WTC11 (cell line): ENCODE results near the gene IQCB1. TPM values are rescaled to one million over a fixed set of nuclear protein-coding genes. Genes with fewer than 3 reads are reported as not detected.

Experiments
- ATAC-seq: fragments of 200-7000 bp; cut with Tn5 transposase; 2 replicates; pipeline ENCODE4 v1.10.0; 2021; ENCODE audit warnings: mild to moderate bottlenecking, moderate library complexity
- CTCF ChIA-PET: fragments of 300-600 bp; sonication (Branson Sonifier 250); formaldehyde crosslinking; loops from one replicate; lab custom pipeline; 2021; ENCODE audit warnings: antibody characterized with exemption; lab: Charles Lee
- POLR2A ChIA-PET: fragments of 350-600 bp; sonication (Branson Sonifier 250); formaldehyde crosslinking; loops from one replicate; lab custom pipeline; 2021; ENCODE audit warnings: antibody characterized with exemption; lab: Charles Lee
- DNase-seq: peaks from one replicate; pipeline ENCODE4 v3.0.0; 2021; ENCODE audit warnings: low spot score
- H3K27ac Mint-ChIP-seq: 2 replicates; pipeline ENCODE4 v1.8.0; 2021; ENCODE audit warnings: mixed read lengths
- H3K27me3 Mint-ChIP-seq: 2 replicates; pipeline ENCODE4 v1.8.0; 2021; ENCODE audit warnings: low read depth, mild to moderate bottlenecking, moderate library complexity, mixed read lengths
- H3K36me3 Mint-ChIP-seq: 2 replicates; pipeline ENCODE4 v1.8.0; 2021; ENCODE audit warnings: mixed read lengths
- H3K4me1 Mint-ChIP-seq: 2 replicates; pipeline ENCODE4 v1.8.0; 2022; ENCODE audit warnings: mixed read lengths
- H3K4me3 Mint-ChIP-seq: 2 replicates; pipeline ENCODE4 v1.8.0; 2021; ENCODE audit warnings: mild to moderate bottlenecking, moderate library complexity, mixed read lengths
- H3K9me3 Mint-ChIP-seq: 2 replicates; pipeline ENCODE4 v1.8.0; 2021; ENCODE audit warnings: mixed read lengths
- CBFB ChIP-seq: sonication (generic); formaldehyde crosslinking; IDR thresholded peaks from 2 replicates; pipeline ENCODE4 v1.8.1; 2022; ENCODE audit warnings: mild to moderate bottlenecking, low read depth, missing genetic modification reagents
- CREB1 ChIP-seq: sonication (generic); formaldehyde crosslinking; IDR thresholded peaks from 2 replicates; pipeline ENCODE4 v1.8.0; 2023; ENCODE audit warnings: mild to moderate bottlenecking, missing genetic modification reagents
- ELF4 ChIP-seq: sonication (generic); formaldehyde crosslinking; IDR thresholded peaks from 2 replicates; pipeline ENCODE4 v1.8.1; 2022; ENCODE audit warnings: low read depth, mild to moderate bottlenecking, moderate library complexity, missing genetic modification reagents
- ETV6 ChIP-seq: sonication (generic); formaldehyde crosslinking; IDR thresholded peaks from 2 replicates; pipeline ENCODE4 v1.8.1; 2022; ENCODE audit warnings: mild to moderate bottlenecking, missing genetic modification reagents
- GTF2I ChIP-seq: fragments of 250-450 bp; sonication (Bioruptor Pico); conservative IDR thresholded peaks from 2 replicates; pipeline ENCODE4 v1.4.0; 2021; ENCODE audit warnings: mild to moderate bottlenecking
- MYBL2 ChIP-seq: sonication (generic); formaldehyde crosslinking; IDR thresholded peaks from 2 replicates; pipeline ENCODE4 v1.8.1; 2023; ENCODE audit warnings: mild to moderate bottlenecking, moderate library complexity, missing genetic modification reagents
- NFATC4 ChIP-seq: fragments of 250-450 bp; sonication (Bioruptor Pico); IDR thresholded peaks from 2 replicates; pipeline ENCODE4 v1.9.0; 2021; ENCODE audit warnings: mild to moderate bottlenecking
- NFE2L1 ChIP-seq: sonication (generic); formaldehyde crosslinking; IDR thresholded peaks from 2 replicates; pipeline ENCODE4 v1.8.1; 2023; ENCODE audit warnings: missing genetic modification reagents
- RELA ChIP-seq: sonication (generic); formaldehyde crosslinking; IDR thresholded peaks from 2 replicates; pipeline ENCODE4 v1.8.1; 2022; ENCODE audit warnings: missing genetic modification reagents, mild to moderate bottlenecking, borderline replicate concordance
- SMAD4 ChIP-seq: sonication (generic); formaldehyde crosslinking; IDR thresholded peaks from 2 replicates; pipeline ENCODE4 v1.8.0; 2022; ENCODE audit warnings: mild to moderate bottlenecking, missing genetic modification reagents
- TEAD1 ChIP-seq: sonication (generic); formaldehyde crosslinking; IDR thresholded peaks from 2 replicates; pipeline ENCODE4 v1.8.0; 2022; ENCODE audit warnings: mild to moderate bottlenecking, missing genetic modification reagents
- TEAD4 ChIP-seq: sonication (generic); formaldehyde crosslinking; IDR thresholded peaks from 2 replicates; pipeline ENCODE4 v1.8.0; 2022; ENCODE audit warnings: mild to moderate bottlenecking, missing genetic modification reagents
- TP53 ChIP-seq: sonication (generic); formaldehyde crosslinking; IDR thresholded peaks from 2 replicates; pipeline ENCODE4 v1.8.1; 2023; ENCODE audit warnings: mild to moderate bottlenecking, missing genetic modification reagents
- ZNF219 ChIP-seq: sonication (generic); formaldehyde crosslinking; IDR thresholded peaks from 2 replicates; pipeline ENCODE4 v1.8.0; 2023; ENCODE audit warnings: missing genetic modification reagents, mild to moderate bottlenecking, borderline replicate concordance
- ZNF416 ChIP-seq: fragments of 250-450 bp; sonication (Bioruptor Pico); IDR thresholded peaks from 2 replicates; pipeline ENCODE4 v1.9.0; 2021; ENCODE audit warnings: mild to moderate bottlenecking, inconsistent platforms
- total RNA-seq: library from RNA; stranded (reverse); gene quantifications from 3 replicates; pipeline ENCODE4 v1.2.3, GENCODE V29; 2021
- TF ChIP-seq, protein P1 (sequence below): fragments of 250-450 bp; sonication (Bioruptor Pico); IDR thresholded peaks from 2 replicates; pipeline ENCODE4 v1.9.0; 2021; ENCODE audit warnings: mild to moderate bottlenecking, borderline replicate concordance
- TF ChIP-seq, protein P2 (sequence below): sonication (generic); formaldehyde crosslinking; IDR thresholded peaks from 2 replicates; pipeline ENCODE4 v1.8.1; 2023; ENCODE audit warnings: mild to moderate bottlenecking, moderate library complexity, missing genetic modification reagents
- TF ChIP-seq, protein P3 (sequence below): sonication (generic); formaldehyde crosslinking; conservative IDR thresholded peaks from 2 replicates; pipeline ENCODE4 v1.8.1; 2022; ENCODE audit warnings: mild to moderate bottlenecking, missing genetic modification reagents
- TF ChIP-seq, protein P4 (sequence below): sonication (generic); formaldehyde crosslinking; IDR thresholded peaks from 2 replicates; pipeline ENCODE4 v1.8.1; 2022; ENCODE audit warnings: low read depth, mild to moderate bottlenecking, moderate library complexity, missing genetic modification reagents, borderline replicate concordance
- TF ChIP-seq, protein P5 (sequence below): sonication (generic); formaldehyde crosslinking; IDR thresholded peaks from 2 replicates; pipeline ENCODE4 v1.8.0; 2023; ENCODE audit warnings: missing genetic modification reagents, mild to moderate bottlenecking, borderline replicate concordance
- TF ChIP-seq, protein P6 (sequence below): sonication (generic); formaldehyde crosslinking; IDR thresholded peaks from 2 replicates; pipeline ENCODE4 v1.8.0; 2022; ENCODE audit warnings: mild to moderate bottlenecking, missing genetic modification reagents
- TF ChIP-seq, protein P7 (sequence below): sonication (generic); formaldehyde crosslinking; IDR thresholded peaks from 2 replicates; pipeline ENCODE4 v1.8.1; 2022; ENCODE audit warnings: mild to moderate bottlenecking, moderate library complexity, missing genetic modification reagents

The IQCB1 gene
- total RNA-seq, 1 experiment from 2014 or later: 30.2 TPM

DNA sequence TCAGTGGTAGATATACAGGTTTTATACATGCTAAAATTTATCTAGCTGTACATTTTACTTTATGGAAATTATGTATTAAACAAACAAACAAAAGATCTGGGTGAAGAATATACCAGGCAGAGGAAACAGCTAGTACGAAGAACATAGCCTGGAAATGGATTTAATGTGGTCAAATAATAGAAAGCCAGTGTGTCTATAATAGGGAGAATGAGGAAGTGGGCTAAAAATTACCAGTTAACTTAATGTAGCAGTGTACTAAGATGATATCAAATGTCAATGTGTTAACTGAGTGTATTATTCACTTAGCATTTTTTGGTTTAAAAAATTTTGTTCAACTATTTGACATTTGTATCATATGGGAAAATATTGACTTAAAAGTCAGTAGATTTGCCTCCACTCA lies 36.6 kb upstream of the IQCB1 start (continued):
- TF ChIP-seq, protein P1, sequence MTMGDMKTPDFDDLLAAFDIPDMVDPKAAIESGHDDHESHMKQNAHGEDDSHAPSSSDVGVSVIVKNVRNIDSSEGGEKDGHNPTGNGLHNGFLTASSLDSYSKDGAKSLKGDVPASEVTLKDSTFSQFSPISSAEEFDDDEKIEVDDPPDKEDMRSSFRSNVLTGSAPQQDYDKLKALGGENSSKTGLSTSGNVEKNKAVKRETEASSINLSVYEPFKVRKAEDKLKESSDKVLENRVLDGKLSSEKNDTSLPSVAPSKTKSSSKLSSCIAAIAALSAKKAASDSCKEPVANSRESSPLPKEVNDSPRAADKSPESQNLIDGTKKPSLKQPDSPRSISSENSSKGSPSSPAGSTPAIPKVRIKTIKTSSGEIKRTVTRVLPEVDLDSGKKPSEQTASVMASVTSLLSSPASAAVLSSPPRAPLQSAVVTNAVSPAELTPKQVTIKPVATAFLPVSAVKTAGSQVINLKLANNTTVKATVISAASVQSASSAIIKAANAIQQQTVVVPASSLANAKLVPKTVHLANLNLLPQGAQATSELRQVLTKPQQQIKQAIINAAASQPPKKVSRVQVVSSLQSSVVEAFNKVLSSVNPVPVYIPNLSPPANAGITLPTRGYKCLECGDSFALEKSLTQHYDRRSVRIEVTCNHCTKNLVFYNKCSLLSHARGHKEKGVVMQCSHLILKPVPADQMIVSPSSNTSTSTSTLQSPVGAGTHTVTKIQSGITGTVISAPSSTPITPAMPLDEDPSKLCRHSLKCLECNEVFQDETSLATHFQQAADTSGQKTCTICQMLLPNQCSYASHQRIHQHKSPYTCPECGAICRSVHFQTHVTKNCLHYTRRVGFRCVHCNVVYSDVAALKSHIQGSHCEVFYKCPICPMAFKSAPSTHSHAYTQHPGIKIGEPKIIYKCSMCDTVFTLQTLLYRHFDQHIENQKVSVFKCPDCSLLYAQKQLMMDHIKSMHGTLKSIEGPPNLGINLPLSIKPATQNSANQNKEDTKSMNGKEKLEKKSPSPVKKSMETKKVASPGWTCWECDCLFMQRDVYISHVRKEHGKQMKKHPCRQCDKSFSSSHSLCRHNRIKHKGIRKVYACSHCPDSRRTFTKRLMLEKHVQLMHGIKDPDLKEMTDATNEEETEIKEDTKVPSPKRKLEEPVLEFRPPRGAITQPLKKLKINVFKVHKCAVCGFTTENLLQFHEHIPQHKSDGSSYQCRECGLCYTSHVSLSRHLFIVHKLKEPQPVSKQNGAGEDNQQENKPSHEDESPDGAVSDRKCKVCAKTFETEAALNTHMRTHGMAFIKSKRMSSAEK (CRISPR knock-in tag): no peak
- TF ChIP-seq, protein P2, sequence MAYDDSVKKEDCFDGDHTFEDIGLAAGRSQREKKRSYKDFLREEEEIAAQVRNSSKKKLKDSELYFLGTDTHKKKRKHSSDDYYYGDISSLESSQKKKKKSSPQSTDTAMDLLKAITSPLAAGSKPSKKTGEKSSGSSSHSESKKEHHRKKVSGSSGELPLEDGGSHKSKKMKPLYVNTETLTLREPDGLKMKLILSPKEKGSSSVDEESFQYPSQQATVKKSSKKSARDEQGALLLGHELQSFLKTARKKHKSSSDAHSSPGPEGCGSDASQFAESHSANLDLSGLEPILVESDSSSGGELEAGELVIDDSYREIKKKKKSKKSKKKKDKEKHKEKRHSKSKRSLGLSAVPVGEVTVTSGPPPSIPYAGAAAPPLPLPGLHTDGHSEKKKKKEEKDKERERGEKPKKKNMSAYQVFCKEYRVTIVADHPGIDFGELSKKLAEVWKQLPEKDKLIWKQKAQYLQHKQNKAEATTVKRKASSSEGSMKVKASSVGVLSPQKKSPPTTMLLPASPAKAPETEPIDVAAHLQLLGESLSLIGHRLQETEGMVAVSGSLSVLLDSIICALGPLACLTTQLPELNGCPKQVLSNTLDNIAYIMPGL (CRISPR knock-in tag): no peak

DNA sequence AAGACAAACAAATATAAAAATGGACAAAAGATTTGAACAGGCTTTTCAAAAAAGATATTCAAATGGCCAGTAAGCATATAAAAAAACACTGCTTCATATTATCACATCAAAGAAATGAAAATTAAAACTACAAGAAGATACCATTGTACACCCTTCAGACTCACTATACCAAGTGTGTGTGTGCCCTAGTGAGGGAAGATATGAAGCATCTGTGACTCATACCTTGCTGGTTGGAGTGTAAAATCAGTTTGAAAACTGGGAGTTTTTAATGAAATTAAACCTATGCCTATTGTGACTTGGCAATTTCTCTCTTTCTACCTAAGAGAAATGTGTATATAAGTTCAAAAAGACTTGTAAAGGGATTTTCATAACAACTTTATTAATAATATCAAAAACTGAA lies 35.9 kb upstream of the IQCB1 start:
- H3K4me3 Mint-ChIP-seq: no peak overlapping the region
- DNase-seq (no peak), ATAC-seq (no peak)
- peaks cover 4% of the 10 kb centered on the region for H3K36me3 Mint-ChIP-seq
- no peaks in the 10 kb centered on the region for H3K27me3 Mint-ChIP-seq
- no peaks in the 10 kb centered on the region for H3K4me1 Mint-ChIP-seq
- ChIA-PET CTCF (no interaction called here), POLR2A (no interaction called here)
- no peak overlapping the region for H3K27ac Mint-ChIP-seq
- 0 out of 2 replicates have a peak, but pooled peaks cover 3% of the 10 kb centered on the region for H3K9me3 Mint-ChIP-seq
- no peak for TF ChIP-seq CBFB (CRISPR knock-in tag)
- TF ChIP-seq CREB1 (CRISPR knock-in tag): no peak
- TF ChIP-seq, protein P3, sequence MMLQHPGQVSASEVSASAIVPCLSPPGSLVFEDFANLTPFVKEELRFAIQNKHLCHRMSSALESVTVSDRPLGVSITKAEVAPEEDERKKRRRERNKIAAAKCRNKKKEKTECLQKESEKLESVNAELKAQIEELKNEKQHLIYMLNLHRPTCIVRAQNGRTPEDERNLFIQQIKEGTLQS (CRISPR knock-in tag): no peak
- TF ChIP-seq SMAD4 (CRISPR knock-in tag): no peak
- TF ChIP-seq MYBL2 (CRISPR knock-in tag): no peak
- TF ChIP-seq RELA (CRISPR knock-in tag): no peak
- TF ChIP-seq, protein P4, sequence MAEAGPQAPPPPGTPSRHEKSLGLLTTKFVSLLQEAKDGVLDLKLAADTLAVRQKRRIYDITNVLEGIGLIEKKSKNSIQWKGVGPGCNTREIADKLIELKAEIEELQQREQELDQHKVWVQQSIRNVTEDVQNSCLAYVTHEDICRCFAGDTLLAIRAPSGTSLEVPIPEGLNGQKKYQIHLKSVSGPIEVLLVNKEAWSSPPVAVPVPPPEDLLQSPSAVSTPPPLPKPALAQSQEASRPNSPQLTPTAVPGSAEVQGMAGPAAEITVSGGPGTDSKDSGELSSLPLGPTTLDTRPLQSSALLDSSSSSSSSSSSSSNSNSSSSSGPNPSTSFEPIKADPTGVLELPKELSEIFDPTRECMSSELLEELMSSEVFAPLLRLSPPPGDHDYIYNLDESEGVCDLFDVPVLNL (CRISPR knock-in tag): no peak
- TF ChIP-seq, protein P5, sequence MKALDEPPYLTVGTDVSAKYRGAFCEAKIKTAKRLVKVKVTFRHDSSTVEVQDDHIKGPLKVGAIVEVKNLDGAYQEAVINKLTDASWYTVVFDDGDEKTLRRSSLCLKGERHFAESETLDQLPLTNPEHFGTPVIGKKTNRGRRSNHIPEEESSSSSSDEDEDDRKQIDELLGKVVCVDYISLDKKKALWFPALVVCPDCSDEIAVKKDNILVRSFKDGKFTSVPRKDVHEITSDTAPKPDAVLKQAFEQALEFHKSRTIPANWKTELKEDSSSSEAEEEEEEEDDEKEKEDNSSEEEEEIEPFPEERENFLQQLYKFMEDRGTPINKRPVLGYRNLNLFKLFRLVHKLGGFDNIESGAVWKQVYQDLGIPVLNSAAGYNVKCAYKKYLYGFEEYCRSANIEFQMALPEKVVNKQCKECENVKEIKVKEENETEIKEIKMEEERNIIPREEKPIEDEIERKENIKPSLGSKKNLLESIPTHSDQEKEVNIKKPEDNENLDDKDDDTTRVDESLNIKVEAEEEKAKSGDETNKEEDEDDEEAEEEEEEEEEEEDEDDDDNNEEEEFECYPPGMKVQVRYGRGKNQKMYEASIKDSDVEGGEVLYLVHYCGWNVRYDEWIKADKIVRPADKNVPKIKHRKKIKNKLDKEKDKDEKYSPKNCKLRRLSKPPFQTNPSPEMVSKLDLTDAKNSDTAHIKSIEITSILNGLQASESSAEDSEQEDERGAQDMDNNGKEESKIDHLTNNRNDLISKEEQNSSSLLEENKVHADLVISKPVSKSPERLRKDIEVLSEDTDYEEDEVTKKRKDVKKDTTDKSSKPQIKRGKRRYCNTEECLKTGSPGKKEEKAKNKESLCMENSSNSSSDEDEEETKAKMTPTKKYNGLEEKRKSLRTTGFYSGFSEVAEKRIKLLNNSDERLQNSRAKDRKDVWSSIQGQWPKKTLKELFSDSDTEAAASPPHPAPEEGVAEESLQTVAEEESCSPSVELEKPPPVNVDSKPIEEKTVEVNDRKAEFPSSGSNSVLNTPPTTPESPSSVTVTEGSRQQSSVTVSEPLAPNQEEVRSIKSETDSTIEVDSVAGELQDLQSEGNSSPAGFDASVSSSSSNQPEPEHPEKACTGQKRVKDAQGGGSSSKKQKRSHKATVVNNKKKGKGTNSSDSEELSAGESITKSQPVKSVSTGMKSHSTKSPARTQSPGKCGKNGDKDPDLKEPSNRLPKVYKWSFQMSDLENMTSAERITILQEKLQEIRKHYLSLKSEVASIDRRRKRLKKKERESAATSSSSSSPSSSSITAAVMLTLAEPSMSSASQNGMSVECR (CRISPR knock-in tag): no peak

DNA sequence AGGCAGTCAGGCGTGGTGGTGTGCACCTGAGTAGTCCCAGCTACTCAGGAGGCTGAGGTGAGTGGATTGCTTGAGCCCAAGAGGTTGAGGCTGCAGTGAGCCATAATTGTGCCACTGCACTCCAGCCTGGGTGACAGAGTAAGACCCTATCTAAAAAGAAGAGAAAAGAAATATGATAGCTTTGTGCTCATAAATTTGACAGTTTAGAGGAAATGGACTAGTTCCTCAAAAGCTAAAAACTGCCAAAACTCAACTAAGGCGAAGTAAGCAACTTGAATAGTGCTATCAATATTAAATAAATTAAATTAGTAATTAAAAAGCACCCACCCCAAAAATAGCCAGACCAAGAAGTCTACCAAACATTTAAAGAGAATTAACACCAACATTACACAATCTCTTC lies 34.9 kb upstream of the IQCB1 start:
- no peaks in the 10 kb centered on the region for H3K27me3 Mint-ChIP-seq
- H3K4me1 Mint-ChIP-seq: no peaks in the 10 kb centered on the region
- H3K27ac Mint-ChIP-seq: no peak overlapping the region
- DNase-seq (no peak), ATAC-seq (no peak)
- no peak overlapping the region for H3K4me3 Mint-ChIP-seq
- POLR2A ChIA-PET: no interaction called here
- CTCF ChIA-PET: no interaction called here
- H3K9me3 Mint-ChIP-seq: 0 out of 2 replicates have a peak, but pooled peaks cover 3% of the 10 kb centered on the region
- H3K36me3 Mint-ChIP-seq: peaks cover 4% of the 10 kb centered on the region
- TF ChIP-seq ZNF416 (CRISPR knock-in tag) (no peak), ELF4 (no peak), TEAD4 (CRISPR knock-in tag) (no peak), TP53 (CRISPR knock-in tag) (no peak), ZNF219 (CRISPR knock-in tag) (no peak), NFE2L1 (CRISPR knock-in tag) (no peak), GTF2I (CRISPR knock-in tag) (no peak), ETV6 (no peak), NFATC4 (CRISPR knock-in tag) (no peak), TEAD1 (CRISPR knock-in tag) (no peak)
- TF ChIP-seq, protein P6, sequence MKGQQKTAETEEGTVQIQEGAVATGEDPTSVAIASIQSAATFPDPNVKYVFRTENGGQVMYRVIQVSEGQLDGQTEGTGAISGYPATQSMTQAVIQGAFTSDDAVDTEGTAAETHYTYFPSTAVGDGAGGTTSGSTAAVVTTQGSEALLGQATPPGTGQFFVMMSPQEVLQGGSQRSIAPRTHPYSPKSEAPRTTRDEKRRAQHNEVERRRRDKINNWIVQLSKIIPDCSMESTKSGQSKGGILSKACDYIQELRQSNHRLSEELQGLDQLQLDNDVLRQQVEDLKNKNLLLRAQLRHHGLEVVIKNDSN (CRISPR knock-in tag): no peak
- TF ChIP-seq, protein P7, sequence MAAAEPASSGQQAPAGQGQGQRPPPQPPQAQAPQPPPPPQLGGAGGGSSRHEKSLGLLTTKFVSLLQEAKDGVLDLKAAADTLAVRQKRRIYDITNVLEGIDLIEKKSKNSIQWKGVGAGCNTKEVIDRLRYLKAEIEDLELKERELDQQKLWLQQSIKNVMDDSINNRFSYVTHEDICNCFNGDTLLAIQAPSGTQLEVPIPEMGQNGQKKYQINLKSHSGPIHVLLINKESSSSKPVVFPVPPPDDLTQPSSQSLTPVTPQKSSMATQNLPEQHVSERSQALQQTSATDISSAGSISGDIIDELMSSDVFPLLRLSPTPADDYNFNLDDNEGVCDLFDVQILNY (CRISPR knock-in tag): no peak
